Fibroblast of upper back skin (primary cell): ENCODE results near the gene SF3A1.
"Not testable (repeated sequence)": the region's sequence is repeated elsewhere in the genome, so short reads cannot be mapped to it uniquely, and the experiment has no call there.

Source experiments
- DNase-seq: peaks from one replicate; pipeline ENCODE4 v3.0.0-alpha.2; 2013

The SF3A1 gene

GRCh38 chr22:30347255-30347892 lies 9.3 kb downstream of the SF3A1 start:
- DNase-seq = no peak

GRCh38 chr22:30344447-30345200 lies 12.1 kb downstream of the SF3A1 start:
- DNase-seq = no peak

- no peak for DNase-seq
These were observed 15.6 kb downstream of the SF3A1 start for GRCh38 chr22:30340911-30341685.

- DNase-seq = no peak
These were observed 17.9 kb downstream of the SF3A1 start for GRCh38 chr22:30338802-30339201.

GRCh38 chr22:30338341-30338740 lies 18.4 kb downstream of the SF3A1 start:
- not testable (repeated sequence) for DNase-seq

GRCh38 chr22:30337461-30337778 lies 19.3 kb downstream of the SF3A1 start:
- no peak for DNase-seq

GRCh38 chr22:30336752-30337460 lies 19.8 kb downstream of the SF3A1 start:
- DNase-seq = no peak

GRCh38 chr22:30335236-30335635 lies 21.5 kb downstream of the SF3A1 start:
- no peak for DNase-seq

- no peak for DNase-seq
These were observed 22.0 kb downstream of the SF3A1 start for GRCh38 chr22:30334646-30335045.

- DNase-seq = no peak
These were observed 23.0 kb downstream of the SF3A1 start for GRCh38 chr22:30333707-30334087.

- no peak for DNase-seq
These were observed 23.5 kb downstream of the SF3A1 start for GRCh38 chr22:30332994-30333706.

- DNase-seq = no peak
These were observed 24.1 kb downstream of the SF3A1 start for GRCh38 chr22:30332551-30332950.

- no peak for DNase-seq
These were observed 28.1 kb downstream of the SF3A1 start for GRCh38 chr22:30328466-30329049.

- DNase-seq = no peak
These were observed 28.8 kb downstream of the SF3A1 start for GRCh38 chr22:30327864-30328345.

GRCh38 chr22:30326706-30327362 lies 29.9 kb downstream of the SF3A1 start, which contains the start of gene TBC1D10A:
TBC1D10A (minus strand) TSS chr22:30326941; CDS start chr22:30326881, 60 bp downstream.
- DNase-seq = peak; percentile 84

- no peak for DNase-seq
These were observed 30.4 kb downstream of the SF3A1 start for GRCh38 chr22:30326255-30326705.

GRCh38 chr22:30325724-30326254 lies 30.9 kb downstream of the SF3A1 start:
- no peak for DNase-seq

- peak; percentile 75 for DNase-seq
These were observed 31.5 kb downstream of the SF3A1 start for GRCh38 chr22:30325065-30325720.

GRCh38 chr22:30324014-30324730 lies 32.5 kb downstream of the SF3A1 start:
- DNase-seq = peak; percentile 65

GRCh38 chr22:30323246-30323645 lies 33.4 kb downstream of the SF3A1 start:
- no peak for DNase-seq
